GM21528 (cell line): Measurements from ENCODE around the gene CD99.
A peak's percentile ranks its signal among the peaks of the same experiment; 100 is the strongest.
"Not testable (repeated sequence)": the region's sequence is repeated elsewhere in the genome, so short reads cannot be mapped to it uniquely, and the experiment has no call there.

ENCODE experiments used
- ATAC-seq: cut with Tn5 transposase; IDR thresholded peaks from one replicate; pipeline ENCODE4 v1.9.1; 2021; ENCODE audit warnings: mild to moderate bottlenecking, moderate library complexity; ENCODE audit not compliant: unreplicated experiment, low FRiP score

The CD99 gene

DNA sequence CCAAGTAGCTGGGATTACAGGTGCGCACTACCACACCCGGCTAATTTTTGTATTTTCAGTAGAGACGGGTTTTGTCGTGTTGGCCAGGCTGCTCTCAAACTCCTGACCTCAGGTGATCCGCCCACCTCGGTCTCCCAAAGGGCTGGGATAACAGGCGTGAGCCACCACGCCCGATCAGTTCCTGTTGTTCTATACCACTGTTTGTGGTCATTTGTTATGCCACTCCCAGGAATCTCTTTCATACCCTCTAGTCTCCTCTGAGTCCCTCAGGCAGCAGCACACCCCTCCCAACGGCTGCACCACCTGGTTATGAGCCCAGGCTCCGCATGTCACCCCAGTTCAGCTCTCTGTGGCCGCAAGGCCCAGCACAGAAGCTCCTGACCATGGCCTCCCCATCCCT, 17.5 kb upstream of the CD99 start:
- no peak for ATAC-seq

DNA sequence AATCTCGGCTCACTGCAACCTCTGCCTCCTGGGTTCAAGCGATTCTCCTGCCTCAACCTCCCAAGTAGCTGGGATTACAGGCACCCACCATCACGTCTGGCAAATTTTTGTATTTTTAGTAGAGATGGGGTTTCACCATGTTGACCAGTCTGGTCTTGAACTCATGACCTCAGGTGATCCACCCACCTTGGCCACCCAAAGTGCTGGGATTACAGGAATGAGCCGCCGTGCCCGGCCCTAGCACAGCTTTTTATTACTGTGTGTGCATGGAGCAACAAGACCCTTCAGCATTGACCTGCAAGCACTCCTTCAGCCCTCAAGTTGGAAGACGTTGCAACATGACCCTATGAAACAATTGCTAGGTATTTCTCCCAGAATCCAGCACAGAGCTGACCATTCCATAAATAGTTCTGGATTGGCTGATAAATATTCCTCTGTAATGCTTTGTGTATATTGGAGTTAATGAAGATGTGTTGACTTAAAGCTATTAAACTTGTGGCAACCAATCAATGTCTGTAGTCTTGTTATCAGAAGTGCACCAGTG, 15.4 kb upstream of the CD99 start:
- not testable (repeated sequence) for ATAC-seq

DNA sequence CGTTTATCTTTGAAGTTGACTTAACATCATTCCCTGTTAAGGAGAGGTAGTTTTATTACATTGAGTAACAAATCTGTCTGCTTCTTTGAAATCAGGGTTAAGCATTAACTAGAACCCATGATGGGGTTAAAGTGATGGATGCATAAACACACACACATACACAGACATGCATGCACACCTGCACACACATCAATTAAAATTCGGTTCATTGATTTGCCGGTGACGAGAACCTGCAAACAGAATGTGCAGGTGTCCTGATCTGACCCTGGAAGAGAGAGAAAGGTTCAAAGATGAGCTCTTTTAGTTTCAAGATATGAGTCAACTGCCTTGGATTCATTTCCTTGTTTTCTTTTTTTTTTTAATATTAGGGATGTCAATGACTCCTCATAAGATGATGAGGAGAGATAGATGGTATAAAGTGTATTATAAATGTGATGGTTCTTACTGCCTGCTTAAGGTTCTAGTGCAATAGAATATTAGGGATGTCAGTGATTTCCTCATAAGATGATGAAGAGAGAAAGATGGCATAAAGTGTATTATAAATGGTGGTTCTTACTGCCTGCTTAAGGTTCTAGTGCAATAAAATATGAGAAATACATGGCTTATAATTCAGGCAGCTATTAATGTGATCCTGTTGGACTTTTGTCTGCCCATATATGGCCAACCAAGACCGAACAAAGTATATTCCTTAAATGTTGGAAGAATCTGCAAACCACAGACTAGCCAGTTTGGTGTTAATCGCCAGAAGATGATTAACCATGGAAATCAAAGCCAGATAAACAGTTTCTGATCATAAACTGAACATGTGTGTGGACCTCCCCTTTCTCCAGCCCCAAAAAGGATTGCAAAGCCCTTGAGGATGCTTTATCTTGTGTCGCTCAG, 14.1 kb upstream of the CD99 start:
- ATAC-seq = no peak

DNA sequence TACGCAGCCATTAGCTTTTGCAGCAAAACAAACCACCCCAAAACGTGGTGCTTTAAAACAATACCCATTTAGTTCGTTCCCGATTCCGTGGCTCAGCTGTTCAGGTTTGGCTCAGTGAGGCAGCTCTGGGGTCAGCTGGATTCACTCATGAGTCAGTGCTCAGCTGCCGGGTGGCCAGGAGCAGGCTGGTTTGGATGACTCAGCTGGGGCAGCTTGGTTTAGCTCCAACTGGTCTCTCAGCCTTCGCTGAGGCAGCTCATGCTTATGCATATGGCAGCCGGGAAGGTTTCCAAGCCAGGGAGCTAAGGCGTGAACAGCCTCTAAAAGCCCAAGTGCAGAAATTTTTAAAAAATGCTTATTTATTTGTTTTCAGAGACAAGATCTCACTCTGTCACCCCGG, 13.3 kb upstream of the CD99 start:
- ATAC-seq = no peak

DNA sequence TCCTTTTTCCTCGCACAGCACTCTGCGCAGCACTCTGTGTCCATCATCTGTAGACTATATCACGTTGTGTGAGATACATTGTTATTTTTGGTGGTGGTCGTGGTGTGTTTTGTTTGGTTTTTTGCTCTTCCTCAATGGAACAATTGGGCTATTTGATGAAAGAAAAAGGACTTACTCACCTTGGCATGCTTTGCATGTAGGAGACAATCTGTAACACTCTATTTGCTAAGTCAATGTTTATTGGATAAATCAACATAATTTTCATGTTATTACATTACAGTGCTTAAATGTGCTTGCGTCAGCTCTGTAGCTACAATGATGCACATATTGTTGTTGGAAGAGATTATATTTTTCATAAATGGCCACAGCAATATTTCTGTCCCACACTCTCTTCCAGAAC, 12.5 kb upstream of the CD99 start:
- ATAC-seq = no peak

DNA sequence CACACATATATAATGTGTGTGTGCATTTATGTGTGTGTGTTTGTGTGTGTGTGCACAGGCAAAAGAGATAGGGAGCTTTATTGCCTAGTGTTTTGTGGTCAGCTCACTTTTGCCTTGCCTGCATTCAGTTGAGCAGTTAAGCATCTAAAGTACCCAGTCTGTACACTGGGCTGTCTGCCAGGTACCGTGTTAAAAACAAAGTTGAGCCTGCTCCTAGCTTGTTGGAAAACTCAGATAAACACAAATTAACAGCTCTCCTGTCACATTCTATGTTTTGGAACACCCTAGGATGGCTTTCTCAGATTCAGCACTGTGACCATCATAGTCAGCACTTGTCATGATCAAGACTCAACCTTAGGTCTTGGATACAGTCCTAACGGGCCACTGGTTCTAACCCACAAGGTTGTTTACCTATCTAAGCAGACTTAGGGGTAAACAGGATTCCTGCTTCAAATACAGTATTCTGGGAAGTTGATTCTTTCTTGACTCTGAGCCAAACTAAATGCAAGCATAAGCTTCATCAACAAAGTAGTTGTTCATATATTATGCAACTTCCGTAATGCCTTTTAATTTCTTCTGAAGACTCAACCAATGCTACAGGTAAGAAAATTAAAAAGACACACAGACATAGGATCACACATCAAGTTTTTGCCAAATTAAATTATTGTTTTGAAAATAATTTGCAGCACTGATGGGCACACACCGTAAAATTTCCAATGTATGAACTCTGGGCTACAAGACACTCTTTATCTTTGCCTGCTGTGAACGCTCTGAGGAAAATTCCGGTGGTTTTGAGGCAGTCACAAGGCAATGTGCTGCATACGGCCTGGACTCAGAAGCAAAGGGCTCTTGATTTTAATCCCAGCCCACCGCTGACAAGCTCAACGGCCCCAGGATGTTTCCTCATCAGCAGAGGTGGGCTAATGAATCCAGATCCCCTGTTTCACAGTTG, 11.3 kb upstream of the CD99 start:
- ATAC-seq = no peak

DNA sequence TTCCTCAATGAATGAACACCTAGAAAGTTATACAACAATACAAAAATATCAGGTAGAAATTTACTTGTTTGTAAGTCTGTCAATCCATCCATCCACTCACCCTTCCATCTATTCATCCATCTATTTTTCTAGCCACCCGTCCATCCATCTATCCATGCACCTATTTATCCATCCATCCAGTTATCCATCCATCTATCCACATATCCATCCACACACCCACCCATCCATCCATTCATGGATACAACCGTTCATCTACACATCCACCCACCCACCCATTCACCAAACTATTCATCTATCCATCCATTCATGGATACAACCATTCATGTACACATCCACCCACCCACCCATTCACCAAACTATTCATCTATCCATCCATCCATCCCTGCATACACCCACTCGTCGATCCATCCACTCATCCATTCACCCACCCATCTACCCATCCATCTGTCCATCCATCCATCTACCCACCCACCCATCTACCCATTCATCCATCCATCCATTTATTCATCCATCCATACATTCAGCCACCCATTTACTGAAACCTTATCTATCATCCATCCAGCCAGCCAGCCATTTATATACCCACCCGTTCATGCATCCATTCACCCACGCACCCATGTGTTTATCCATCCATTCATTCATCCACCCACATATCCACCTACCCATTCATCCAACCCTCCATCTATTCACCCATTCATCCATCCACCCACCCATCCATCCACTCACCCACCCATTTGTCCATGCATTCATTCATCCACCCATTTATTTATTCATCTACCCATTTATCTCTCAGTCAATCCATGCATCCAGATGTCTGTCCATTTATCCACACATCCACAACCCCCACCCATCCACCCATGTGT, 10.4 kb upstream of the CD99 start:
- no peak for ATAC-seq

DNA sequence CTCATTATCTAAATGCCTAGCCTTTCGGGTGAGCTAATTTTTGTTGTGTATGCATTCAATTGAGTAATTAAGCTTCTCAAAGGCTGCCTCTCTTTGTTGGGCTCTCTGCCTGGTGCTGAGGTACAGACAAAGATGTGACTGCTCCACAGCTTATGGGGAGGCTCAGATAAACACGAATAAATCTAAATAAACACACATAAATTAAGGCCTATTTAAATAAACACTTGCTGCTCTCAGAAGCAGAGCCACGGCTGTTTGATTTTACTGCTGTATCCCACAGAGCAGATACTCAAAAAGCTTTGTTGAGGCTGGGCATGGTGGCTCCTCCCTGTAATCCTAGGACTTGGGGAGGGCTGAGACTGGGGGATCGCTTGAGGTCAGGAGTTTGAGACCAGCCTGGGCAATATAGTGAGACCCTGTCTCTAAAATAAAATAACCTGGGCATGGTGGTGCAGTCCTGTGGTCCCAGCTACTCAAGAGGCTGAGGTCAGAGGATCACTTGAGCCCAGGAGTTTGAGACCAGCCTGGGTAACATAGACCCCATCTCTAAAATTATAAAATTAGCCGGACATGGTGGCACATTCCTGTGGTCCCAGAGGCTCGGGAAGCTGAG, 8.4 kb upstream of the CD99 start:
- no peak for ATAC-seq

DNA sequence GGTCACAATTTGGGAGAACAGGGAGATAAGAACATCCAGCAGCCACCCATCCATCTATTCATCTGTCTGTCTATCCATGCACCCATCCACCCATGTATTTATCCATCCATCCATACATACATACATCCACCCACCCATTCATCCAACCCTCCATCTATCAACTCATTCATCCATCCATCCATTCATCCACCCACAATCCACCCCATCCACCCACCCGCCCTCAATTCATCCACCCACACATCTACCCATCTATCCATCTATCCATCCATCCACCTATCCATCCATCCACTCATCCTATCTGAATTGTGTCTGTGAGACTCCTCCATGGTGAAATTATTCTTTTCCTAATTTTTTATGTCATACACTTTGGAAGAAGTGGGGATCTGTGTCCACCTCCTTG, 6.8 kb upstream of the CD99 start:
- ATAC-seq = no peak

DNA sequence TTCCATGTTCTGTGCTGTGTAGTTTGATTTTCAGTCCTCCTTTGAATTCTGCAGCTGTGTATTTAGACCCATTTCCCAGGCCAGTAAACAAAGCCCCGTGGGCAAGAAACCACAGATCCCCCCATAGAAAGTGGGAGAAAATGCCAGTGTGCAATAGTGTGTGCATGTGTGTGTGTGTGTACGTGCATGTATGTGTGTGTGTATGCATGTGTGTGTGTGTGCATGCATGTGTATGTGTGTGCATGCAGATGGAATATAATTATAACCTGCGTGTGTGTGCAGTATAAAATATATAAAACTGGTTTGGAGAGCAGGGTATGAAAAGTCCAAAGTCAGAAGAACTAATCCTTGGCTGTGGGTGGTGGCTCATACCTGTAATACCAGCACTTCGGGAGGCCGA, 5.2 kb upstream of the CD99 start:
- no peak for ATAC-seq

DNA sequence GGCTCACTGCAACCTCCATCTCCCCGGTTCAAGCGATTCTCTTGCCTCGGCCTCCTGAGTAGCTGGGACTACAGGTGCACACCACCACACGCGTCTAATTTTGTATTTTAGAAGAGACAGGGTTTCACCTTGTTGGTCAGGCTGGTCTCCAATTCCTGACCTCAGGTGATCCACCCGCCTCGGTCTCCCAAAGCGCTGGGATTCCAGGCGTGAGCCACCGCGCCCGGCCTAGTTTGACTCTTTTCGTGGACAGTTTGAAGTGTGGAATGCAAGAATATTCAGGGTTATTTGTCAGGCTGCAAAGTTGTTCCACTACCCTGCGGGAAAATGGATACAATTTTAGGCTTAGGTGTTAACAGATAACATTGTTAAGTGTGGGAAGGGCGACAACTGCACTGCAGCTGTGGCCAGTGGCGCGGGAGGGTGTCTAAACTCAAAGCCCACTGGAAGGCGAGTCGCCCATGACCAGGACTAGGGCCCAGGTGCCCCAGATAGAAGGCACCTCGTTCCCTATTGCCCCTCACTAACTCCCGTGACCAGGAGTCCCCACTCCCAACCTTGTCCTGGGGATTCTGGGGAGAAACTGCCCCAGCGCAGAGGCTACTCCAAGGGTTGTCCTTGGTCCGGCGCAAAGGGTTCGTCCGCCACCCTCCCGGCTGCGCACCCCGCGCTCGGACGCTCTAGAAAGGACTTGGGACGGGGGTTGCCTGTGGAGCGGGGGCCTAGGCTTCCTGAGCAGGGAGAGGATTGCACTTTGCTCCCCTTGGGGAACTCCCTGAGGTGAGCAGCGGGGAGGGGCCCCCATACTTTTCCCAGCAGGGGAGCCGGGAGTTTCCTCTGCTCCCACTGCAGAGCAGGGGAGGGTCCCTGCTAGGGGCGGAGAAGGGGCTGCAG, 1.1 kb upstream of the CD99 start:
- ATAC-seq = no peak

DNA sequence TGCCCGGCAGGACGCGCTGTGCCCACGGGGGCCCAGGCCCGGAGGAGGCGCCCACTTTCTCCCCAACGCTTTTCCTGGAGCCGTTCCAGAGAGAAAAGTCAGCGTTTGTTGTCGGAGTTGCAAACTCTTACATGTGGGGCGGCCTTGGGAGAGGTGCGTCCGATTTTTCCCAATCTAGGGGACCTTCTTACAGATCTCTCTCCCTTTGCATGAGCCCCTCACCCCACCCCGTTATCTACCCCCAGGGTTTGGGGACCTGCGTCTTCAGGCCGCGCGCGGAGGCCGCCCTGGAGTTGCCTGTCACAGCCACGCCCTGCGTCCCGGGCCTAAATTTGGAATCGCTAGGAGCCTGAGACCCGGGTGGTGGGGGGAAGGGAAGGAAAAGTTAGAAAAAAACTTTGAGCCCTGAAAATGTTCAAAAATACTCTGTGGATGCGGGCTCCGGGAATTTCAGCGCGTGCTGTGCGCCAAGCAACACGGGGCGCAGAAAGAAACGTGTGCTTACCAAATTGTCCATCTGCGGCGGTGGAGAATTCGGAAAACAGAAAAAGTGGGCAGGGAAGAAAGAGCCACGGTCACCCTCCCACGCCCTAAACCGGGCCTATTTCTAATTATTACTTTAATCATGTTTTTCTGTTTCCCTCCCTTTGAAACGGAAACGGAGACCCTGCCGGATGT, 587 bp downstream of the CD99 start:
- ATAC-seq = no peak

DNA sequence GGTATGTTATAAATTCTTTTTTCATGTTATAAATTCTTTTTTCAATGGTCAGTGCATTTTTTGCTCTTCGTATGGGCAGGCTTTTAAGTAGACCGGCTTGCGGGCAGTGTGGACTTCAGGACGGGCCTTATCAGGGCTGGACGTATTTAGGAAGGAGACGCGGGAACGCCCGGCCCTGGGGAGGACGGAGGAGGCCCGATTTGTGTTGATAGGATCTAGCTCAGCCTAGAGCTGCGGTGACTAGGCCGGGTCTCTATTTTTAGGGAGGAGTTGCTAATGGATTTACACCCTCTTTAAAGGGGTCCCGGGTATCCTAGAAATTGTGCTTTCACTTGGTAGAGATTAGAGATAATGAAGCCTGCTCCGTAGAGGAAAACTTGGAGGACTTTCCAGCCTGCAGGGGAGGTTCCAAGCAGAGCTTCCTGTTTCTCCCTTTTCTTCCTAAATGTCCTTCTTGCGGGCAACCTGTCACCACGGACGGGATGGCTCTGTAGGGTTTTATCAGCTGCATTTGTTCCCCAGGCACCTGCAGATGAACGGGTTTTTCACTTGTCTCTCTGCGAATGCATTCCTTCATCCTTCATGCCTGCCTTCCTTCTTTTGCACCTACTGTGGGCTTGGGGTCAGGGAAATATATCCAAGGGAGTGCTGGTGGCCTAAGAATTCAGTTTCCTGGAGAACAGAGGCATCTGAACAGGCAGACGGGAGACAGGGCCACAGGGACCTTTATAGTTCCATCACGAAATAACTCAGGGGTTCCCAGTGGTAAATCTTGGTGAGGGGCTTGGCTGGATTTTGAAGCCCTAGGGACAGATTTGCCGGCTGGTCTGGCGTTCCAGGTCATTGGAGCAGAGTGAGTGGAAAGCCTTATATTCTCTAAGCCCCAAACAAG, 1.4 kb downstream of the CD99 start:
- ATAC-seq = no peak

DNA sequence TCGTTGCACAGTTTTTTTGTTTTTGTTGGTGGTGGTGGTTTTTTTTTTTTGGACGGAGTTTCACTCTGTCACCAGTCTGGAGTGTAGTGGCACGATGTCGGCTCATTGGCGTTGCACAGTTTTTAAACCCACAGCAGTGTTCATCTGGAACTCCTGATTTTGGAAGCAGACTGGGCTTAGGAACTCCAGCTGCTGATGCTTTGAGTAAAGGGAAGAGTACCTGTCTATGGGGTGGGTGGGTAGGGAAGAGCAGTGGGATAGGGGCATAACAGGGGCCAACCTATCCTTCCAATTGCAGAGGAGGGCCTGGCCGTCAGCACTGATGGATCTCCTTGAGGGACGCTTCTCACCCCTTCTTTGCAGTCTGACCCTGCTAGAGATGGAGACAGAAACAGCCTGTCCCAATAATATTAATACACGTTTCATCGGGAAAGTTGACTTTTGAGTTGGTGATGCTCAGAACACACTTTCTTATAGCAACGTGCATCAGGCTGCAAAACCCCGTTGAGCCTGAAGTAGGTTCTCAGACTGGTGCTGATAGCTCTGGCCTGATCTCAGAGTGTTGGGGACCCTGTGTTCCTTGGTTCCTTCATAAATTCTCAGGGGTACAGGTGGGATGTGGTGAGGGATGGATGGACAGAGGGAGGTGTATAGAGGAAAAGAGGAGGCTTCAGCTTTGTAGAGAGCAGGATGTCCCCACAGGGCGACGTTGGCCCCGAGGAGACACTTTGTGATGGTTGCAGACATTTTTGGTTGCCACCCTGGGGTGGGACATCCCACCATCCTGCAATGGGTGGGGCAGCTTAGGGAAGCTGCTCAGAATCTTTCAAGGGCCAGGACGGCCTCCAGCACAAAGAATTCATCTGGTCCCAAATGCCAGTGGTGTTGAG, 2.3 kb downstream of the CD99 start:
- ATAC-seq = no peak

DNA sequence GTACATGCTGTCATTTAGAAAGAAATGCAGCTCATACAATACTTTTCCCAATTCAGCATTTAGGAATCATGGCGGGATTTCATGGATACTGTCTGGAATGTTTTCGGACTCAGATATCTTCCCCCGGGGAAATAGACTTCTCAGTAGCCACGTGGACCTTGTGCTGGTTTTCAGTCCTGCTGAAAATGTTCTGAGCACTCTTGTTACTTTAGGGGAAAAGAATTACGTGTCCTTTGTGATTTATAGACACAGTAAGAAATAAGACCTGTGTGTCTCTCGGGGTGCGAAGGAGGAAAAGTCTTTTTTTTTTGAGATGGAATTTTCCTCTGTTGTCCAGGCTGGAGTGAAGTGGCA, 3.8 kb downstream of the CD99 start:
- ATAC-seq = no peak

DNA sequence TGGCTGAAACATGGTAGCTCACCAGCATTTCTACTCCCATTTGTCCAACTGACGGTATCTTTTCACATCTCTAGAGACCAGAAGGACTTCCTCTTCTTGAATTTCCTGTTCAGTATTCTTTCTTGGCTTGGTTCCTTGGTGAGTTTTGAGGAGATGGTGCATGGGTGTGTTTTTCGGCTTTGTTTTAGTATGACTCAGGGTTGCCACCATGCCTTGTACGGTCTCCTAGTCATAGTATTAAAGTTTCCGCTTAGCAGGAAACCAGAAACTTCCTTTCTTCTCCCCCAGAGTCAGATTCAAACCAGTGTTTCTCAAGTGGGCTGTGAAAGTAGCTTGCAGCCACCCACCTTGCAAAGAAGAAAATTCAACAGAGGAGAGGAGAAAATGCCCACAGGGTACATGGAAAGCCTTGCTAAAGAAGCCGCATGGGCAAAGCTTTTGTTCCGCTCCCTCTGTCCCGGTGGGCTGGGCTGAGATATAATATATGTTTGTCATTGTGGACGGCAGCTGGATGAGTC, 5.7 kb downstream of the CD99 start:
- peak; percentile 85 for ATAC-seq
